ENCODE data around the gene CCL17.

DNA sequence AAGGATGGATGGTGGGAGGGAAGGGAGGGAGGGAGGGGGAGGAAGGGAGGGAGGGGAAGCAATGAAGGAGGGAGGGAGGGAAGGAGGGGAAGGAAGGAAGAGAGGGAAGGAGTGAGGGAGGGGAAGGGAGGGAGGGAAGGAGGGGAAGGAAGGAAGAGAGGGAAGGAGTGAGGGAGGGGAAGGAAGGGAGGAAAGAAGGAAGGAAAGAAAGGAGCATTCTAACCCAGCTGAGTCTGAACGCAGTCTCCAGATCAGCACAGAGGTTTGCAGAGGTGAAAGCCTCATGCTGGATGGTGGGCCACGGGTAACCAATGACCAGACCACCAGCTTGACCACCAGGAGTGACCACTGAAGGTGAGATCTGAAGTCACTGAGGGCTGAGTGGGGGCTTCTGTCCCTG is 18.6 kb downstream of the CCL17 start:
- TF ChIP-seq ZNF140 (tag by site-specific recombination; IDR thresholded peaks at IDR 0.05) (no peak), ZBTB26 (tag by site-specific recombination; optimal IDR thresholded peaks at IDR 0.05) (no peak), KLF9 (tag by site-specific recombination; IDR thresholded peaks at IDR 0.05; ENCODE audit: low read depth) (no peak), ZNF146 (tag by site-specific recombination; IDR thresholded peaks at IDR 0.05) (no peak), ZIC2 (tag by site-specific recombination; IDR thresholded peaks at IDR 0.05) (no peak), ZNF311 (tag by site-specific recombination; IDR thresholded peaks at IDR 0.05; ENCODE audit: borderline replicate concordance) (no peak), ZNF670 (tag by site-specific recombination; IDR thresholded peaks at IDR 0.05; ENCODE audit: low read depth) (no peak), ZNF629 (tag by site-specific recombination; IDR thresholded peaks at IDR 0.05) (no peak), PATZ1 (tag by site-specific recombination; IDR thresholded peaks at IDR 0.05) (no peak), ZBTB49 (tag by site-specific recombination; IDR thresholded peaks at IDR 0.05; ENCODE audit: low read depth) (no peak), ZNF501 (tag by site-specific recombination; IDR thresholded peaks at IDR 0.05) (no peak)
- TF ChIP-seq, protein P1, sequence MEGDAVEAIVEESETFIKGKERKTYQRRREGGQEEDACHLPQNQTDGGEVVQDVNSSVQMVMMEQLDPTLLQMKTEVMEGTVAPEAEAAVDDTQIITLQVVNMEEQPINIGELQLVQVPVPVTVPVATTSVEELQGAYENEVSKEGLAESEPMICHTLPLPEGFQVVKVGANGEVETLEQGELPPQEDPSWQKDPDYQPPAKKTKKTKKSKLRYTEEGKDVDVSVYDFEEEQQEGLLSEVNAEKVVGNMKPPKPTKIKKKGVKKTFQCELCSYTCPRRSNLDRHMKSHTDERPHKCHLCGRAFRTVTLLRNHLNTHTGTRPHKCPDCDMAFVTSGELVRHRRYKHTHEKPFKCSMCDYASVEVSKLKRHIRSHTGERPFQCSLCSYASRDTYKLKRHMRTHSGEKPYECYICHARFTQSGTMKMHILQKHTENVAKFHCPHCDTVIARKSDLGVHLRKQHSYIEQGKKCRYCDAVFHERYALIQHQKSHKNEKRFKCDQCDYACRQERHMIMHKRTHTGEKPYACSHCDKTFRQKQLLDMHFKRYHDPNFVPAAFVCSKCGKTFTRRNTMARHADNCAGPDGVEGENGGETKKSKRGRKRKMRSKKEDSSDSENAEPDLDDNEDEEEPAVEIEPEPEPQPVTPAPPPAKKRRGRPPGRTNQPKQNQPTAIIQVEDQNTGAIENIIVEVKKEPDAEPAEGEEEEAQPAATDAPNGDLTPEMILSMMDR (tag by site-specific recombination; IDR thresholded peaks at IDR 0.05): no peak
- TF ChIP-seq, protein P2, sequence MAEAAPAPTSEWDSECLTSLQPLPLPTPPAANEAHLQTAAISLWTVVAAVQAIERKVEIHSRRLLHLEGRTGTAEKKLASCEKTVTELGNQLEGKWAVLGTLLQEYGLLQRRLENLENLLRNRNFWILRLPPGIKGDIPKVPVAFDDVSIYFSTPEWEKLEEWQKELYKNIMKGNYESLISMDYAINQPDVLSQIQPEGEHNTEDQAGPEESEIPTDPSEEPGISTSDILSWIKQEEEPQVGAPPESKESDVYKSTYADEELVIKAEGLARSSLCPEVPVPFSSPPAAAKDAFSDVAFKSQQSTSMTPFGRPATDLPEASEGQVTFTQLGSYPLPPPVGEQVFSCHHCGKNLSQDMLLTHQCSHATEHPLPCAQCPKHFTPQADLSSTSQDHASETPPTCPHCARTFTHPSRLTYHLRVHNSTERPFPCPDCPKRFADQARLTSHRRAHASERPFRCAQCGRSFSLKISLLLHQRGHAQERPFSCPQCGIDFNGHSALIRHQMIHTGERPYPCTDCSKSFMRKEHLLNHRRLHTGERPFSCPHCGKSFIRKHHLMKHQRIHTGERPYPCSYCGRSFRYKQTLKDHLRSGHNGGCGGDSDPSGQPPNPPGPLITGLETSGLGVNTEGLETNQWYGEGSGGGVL (tag by site-specific recombination; IDR thresholded peaks at IDR 0.05): peak; percentile 56
- TF ChIP-seq, protein P3, sequence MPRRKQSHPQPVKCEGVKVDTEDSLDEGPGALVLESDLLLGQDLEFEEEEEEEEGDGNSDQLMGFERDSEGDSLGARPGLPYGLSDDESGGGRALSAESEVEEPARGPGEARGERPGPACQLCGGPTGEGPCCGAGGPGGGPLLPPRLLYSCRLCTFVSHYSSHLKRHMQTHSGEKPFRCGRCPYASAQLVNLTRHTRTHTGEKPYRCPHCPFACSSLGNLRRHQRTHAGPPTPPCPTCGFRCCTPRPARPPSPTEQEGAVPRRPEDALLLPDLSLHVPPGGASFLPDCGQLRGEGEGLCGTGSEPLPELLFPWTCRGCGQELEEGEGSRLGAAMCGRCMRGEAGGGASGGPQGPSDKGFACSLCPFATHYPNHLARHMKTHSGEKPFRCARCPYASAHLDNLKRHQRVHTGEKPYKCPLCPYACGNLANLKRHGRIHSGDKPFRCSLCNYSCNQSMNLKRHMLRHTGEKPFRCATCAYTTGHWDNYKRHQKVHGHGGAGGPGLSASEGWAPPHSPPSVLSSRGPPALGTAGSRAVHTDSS (tag by site-specific recombination; IDR thresholded peaks at IDR 0.05): no peak
